NCI-H748 (cell line): ENCODE measurements around the gene CST4.
"Not testable (repeated sequence)": the region's sequence is repeated elsewhere in the genome, so short reads cannot be mapped to it uniquely, and the experiment has no call there.

Experiments used
- DNase-seq: peaks from one replicate; lab custom pipeline; 2025; ENCODE audit not compliant: unreplicated experiment; lab: John Stamatoyannopoulos, UW

Gene CST4

GRCh38 chr20:23644164-23644563 is 44.7 kb downstream of the CST4 start:
- DNase-seq, result no peak

- DNase-seq, result no peak
Measured at GRCh38 chr20:23643659-23644058, 45.2 kb downstream of the CST4 start.

GRCh38 chr20:23641936-23642751 is 46.7 kb downstream of the CST4 start:
- no peak for DNase-seq

DNA sequence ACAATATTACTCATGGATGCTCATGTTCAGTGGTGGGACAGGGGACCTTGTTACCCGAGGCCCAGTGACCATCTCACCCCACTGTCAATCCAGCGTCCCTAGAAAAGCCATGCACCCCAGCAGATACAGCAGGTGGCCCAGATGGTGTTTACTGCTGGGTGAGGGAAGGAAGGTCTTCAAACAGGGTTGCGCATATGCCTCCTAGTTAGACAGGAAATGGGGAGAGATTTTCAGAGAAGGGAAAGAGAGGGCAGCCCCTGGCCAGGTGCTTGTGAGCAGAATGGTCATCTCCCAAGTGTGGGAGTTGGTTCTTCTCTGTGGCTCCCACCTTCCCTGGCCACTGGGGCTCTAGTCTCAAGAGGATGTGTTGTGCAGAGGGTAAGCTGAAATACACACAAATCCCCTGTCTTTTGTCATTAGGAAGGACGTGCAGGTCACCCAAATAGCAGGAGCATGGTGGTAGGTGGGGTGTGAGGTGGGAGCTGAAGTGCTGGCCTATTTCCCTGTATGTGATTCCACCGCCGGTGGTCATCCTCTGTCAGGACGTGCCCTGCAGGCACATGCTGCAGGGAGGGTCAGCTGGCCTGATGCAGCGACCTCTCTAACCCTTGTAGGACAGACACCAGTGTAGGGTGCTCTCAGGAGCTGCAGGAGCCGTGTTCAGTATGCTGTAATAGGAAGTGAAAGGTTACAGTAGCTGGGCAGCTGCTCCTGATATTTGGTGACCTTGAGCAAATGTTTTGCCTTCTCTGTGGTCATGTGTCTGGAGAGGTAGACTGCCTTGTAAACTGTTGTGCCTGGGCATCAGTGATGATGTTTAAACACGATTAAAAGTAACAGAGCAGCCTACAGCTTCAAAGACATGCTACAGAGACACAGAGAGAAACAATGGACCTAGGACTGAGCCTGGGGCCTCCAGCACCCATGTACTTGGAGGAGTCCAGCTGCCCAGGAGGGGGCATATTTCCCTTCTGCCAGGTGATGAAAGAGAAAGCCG is 47.9 kb downstream of the CST4 start:
- DNase-seq, result no peak

DNA sequence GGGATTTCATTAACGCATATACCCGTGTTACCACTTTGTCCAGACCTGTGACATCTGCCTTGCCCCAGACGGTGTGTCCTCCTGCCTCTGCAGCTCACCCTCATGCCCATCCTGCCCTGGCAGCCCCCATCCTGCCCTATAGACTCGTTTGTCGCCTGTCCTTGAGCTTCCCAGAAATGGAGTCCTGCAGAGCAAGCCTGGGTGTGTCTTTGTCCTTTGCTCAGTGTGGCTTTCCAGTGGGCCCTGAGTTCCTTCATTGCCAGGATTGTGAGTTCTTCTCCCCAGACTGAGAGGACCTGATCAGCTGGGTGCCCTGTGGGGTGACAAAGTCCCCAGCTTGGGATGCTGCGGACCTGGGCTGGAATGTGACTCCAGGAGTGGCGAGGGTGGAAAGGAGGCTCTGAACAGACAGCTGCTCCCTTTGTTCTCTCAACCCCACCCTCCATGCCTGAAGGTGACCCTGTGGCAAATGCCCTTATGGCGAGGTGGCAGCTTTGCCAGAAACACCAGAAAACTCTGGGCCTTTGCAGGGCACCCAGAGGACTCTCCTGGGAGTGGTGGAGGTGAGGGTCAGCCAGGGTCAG is 48.7 kb downstream of the CST4 start:
- DNase-seq, result no peak

GRCh38 chr20:23639490-23639958 is 49.3 kb downstream of the CST4 start:
- DNase-seq, result no peak

DNA sequence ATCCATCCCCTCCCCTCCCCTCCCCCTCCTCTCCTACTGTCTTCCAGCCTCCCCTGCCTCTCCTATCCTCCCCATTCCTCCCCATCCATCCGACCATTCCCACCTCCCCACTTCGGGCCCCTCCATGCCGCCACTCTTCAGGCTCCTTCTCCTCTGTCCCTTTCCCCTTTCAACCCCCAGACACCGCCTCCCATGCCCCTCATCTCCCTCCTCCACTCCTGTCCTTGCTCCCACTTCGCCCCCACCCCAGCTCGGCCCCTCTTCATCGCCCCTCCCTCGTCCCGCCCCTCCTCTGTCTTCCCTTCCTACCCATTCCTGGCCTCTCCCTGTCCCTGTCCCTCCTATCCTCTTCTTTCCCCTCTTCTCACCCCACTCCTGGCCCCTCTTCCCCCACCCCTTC is 50.5 kb downstream of the CST4 start:
- no peak for DNase-seq

DNA sequence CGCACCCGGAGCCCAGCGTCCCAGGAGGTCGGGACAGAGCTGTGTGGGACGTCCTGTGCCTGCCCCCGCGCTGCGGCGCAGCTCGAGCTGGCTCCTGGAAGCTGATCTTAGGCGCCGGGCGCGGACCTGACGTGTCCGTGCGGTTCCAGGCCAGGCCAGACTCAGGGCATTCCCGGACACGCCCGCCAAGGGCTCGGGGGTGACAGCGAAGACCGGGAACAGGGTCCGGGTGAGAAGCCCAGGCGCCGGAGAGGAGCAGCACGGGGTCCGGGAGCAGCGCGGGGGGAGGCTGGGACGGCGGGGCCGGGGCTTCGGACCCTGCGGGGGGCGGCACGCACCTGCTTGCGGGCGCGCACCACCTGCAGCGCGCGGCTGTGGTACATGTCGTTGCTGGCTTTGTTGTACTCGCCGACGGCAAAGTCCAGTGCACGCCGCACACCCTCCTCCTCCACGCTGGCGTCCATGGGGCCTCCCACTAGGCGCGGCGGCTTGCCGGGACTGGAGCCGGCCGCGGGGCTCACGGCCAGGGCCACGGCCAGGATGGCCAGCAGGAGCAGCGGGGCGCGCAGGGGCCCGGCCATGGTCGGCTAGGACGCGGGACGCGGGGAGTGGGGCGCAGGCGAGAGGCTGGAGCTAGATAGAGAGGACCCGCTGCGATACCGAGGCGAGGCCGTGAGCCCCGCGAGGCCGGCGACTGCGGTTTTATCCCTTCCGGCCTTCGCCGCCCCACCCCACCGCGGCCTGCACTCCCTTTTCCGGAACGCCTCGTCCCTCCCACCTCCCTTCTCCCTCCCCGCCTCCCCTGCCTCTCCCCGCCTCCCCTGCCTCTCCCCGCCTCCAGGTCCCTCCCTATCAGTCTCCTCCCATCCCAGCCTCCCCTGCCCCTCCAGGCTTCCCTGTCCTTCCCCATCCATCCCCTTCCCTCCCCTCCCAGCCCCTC is 51.3 kb downstream of the CST4 start, which contains the start of gene CST3:
Gene CST3, minus strand, starts transcription at position 674 of the 940 bp plus-strand sequence. Its CDS starts 93 bp downstream, at position 581.
- DNase-seq, result peak; percentile 93

DNA sequence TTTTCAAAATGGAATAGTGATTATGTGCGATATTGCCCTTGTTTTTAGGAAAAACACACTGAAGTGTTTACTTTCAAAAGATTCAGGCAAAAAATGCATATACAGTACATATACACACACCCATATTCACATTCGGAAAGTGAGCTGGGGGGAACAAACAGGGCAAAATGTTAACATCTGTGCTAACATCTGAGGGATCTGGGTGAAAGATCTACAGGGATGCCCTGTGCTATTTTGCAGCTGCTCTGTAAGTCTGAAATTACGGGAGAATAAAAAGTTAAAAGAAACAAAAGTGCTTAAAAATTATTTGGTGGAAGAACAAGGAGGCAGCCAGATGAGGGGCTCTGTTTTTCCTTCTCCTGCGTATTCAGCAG is 51.9 kb downstream of the CST4 start:
- DNase-seq, result no peak

- no peak for DNase-seq
Measured at GRCh38 chr20:23636182-23636907, 52.5 kb downstream of the CST4 start.

GRCh38 chr20:23635768-23636090 is 53.1 kb downstream of the CST4 start:
- DNase-seq, result not testable (repeated sequence)
